ES-I3 (cell line): ENCODE results near the gene LNPK.
"Not testable (repeated sequence)": the region's sequence is repeated elsewhere in the genome, so short reads cannot be mapped to it uniquely, and the experiment has no call there.

Source experiments
- H3K36me3 ChIP-seq: 2 replicates; pipeline ENCODE4 v1.6.1; 2013; ENCODE audit warnings: mild to moderate bottlenecking, low read length, control low read depth, moderate library complexity; ENCODE audit not compliant: insufficient read depth
- H3K4me1 ChIP-seq: 2 replicates; pipeline ENCODE4 v1.6.1; 2013; ENCODE audit warnings: mild to moderate bottlenecking, control low read depth, low read length; ENCODE audit not compliant: insufficient read depth
- H3K9ac ChIP-seq: 2 replicates; pipeline ENCODE4 v1.6.1; 2013; ENCODE audit warnings: low read depth, mild to moderate bottlenecking, low read length, moderate library complexity
- H3K9me3 ChIP-seq: 2 replicates; pipeline ENCODE4 v1.6.1; 2013; ENCODE audit warnings: mild to moderate bottlenecking, low read length, moderate library complexity; ENCODE audit not compliant: control insufficient read depth, insufficient read depth

LNPK gene

DNA sequence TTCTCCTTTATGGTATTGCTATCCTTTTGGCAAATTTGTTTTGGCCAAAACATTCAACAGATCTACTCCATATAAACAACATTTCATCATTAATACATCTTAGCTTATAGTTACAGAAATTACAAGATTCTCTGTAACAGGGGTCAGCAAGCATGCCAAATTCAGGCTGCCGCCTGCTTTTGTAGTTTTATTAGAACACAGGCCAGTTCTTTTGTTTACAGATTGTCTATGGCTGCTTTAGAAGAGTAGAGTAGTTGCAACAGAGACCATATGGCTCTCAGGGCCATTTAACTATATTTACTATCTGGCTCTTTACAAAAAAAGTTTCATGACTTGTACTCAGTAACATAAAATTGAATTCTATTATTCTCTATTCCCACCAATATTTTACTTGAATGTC, 53.9 kb downstream of the LNPK start:
- H3K4me1 ChIP-seq, result no peaks in the 10 kb centered on the region
- no peaks in the 10 kb centered on the region; the same call in 1 of the 2 replicates for H3K9me3 ChIP-seq
- no peak overlapping the region for H3K9ac ChIP-seq
- H3K36me3 ChIP-seq, result no peaks in the 10 kb centered on the region

DNA sequence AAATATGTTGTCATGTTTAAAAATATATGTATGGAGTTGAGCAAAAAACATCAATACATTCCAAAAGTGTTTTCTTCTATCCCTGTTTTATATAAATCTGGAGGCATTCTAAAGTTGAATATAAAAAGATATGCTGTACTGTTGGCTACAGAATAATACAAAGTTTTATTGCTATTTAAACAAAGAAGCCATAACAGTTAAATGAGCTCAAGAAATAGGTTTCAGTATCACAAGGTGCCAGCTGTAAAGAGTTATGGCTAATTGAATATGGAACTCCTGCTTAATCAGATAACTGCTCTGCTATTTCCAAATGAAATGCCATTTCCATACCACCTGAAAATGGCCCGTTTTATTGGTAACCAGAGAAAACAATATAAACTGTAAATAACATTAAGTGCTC, 55.0 kb downstream of the LNPK start:
- H3K36me3 ChIP-seq, result no peaks in the 10 kb centered on the region
- no peaks in the 10 kb centered on the region; the same call in 1 of the 2 replicates for H3K9me3 ChIP-seq
- no peak overlapping the region for H3K9ac ChIP-seq
- H3K4me1 ChIP-seq, result no peaks in the 10 kb centered on the region

GRCh38 chr2:175941699-175942098, 60.4 kb downstream of the LNPK start:
- H3K9me3 ChIP-seq, result no peaks in the 10 kb centered on the region
- no peaks in the 10 kb centered on the region for H3K4me1 ChIP-seq
- no peaks in the 10 kb centered on the region for H3K36me3 ChIP-seq
- H3K9ac ChIP-seq, result no peak overlapping the region

GRCh38 chr2:175937216-175937615, 64.9 kb downstream of the LNPK start:
- no peak overlapping the region for H3K9ac ChIP-seq
- no peaks in the 10 kb centered on the region for H3K36me3 ChIP-seq
- no peaks in the 10 kb centered on the region for H3K4me1 ChIP-seq
- H3K9me3 ChIP-seq, result no peaks in the 10 kb centered on the region

DNA sequence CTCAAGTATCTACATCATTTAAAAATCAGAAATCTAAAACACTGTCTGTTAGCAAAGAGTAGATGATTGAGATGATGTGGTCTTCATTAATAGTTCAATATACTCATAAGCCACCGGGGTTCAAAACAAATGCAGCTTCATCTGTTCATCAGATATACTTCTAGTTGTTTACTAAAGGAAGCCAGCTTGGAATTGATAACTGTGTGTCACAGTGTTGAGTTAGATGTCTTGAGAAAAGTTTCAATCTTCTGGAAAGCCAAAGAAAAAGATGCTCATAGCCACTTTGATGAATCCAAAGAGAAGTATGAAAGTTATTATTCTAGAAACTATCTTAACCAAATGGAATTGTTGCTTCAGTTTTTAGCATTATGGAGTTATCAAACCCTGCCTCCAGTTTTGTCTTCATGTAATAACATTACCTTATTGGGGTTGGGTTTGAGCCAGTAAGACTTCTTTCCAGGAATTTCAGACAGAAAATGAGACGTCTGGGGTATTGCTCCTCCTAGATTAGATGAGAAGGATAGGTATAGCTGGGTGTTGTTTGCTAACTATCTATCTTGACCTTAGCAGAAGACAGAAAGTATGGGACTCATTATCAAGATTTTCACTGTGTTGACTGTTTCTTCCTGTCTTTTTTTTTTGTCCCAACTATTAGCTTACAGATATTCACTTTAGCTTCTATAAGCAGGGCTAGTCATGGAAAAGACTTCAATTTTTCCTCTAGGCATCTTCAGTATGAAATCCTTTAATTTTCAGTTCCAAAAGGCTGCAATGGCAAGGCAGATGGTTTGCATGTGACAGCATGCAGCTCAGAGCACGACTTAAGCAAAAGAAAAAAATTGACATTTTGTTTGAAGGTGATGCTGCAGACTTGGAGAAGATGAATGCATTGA, 66.5 kb downstream of the LNPK start:
- Histone ChIP-seq H3K36me3 (no peaks in the 10 kb centered on the region), H3K9me3 (no peaks in the 10 kb centered on the region), H3K9ac (no peak overlapping the region), H3K4me1 (no peaks in the 10 kb centered on the region)

DNA sequence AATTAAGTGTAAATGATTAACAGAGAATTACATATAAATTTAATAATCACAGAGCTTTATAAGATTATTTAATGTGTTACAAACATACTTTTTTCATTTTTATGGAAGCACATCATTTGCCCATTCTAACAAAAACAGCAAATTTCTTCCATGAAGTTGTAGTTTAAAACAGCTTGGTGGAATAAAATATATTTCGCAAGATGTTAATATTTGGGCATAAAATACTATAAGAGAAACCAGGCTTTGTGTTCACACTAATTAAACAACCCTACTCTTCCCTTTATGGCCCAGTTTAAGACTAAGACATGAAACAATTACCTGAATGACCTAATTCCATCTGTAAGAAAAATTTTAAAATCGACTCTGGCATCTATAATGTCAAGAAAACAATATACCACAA, 69.4 kb downstream of the LNPK start:
- Histone ChIP-seq H3K4me1 (no peaks in the 10 kb centered on the region), H3K9me3 (no peaks in the 10 kb centered on the region), H3K9ac (no peak overlapping the region), H3K36me3 (no peaks in the 10 kb centered on the region)

DNA sequence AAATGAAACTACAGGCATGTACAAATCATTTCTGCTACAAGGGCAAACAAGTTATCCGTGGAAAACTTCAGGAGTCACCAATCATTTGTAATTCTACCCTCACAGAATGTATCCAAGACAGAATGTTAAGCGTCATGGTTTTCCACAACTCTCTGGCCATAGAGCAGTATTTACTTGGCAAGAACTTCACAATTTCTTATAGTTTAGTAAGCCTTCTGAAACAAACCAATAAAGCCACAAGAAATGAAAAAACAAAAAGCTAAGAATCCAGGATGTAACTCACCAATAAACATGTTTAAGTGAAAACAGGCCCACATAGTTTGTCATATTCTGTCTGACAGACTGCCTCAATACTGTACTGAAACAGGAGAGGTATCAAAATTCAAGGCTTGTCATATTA, 70.3 kb downstream of the LNPK start:
- Histone ChIP-seq H3K9ac (no peak overlapping the region), H3K36me3 (no peaks in the 10 kb centered on the region)

GRCh38 chr2:175930504-175930903, 71.6 kb downstream of the LNPK start:
- H3K36me3 ChIP-seq, result no peaks in the 10 kb centered on the region
- no peak overlapping the region for H3K9ac ChIP-seq
- H3K9me3 ChIP-seq, result no peaks in the 10 kb centered on the region
- H3K4me1 ChIP-seq, result no peaks in the 10 kb centered on the region

More for the DNA sequence above, 70.3 kb downstream of the LNPK start:
- no peaks in the 10 kb centered on the region for H3K4me1 ChIP-seq
- H3K9me3 ChIP-seq, result no peaks in the 10 kb centered on the region

DNA sequence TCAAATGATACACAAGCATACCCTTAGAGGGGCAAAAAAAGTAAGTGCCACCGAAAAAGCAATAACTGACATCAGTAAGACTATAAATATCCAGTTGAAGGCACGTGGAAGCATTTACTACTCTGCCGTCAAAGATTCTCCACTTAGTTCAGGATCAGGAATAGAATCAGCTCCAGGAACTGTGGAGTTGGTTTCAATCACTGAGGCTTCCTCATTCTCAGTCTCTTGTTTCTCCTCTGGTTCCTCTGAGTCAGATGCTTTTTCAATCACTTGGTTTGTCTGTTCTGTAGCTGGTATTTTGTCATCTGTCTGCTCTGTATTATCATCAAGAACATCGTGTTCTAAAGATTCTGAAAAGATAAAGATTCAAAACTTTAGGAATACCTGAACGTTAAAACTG, 72.2 kb downstream of the LNPK start:
- Histone ChIP-seq H3K9ac (no peak overlapping the region), H3K36me3 (no peaks in the 10 kb centered on the region), H3K4me1 (no peaks in the 10 kb centered on the region), H3K9me3 (no peaks in the 10 kb centered on the region)

GRCh38 chr2:175926272-175926671, 75.8 kb downstream of the LNPK start:
- Histone ChIP-seq H3K9ac (no peak overlapping the region), H3K9me3 (no peaks in the 10 kb centered on the region), H3K4me1 (no peaks in the 10 kb centered on the region), H3K36me3 (no peaks in the 10 kb centered on the region)

DNA sequence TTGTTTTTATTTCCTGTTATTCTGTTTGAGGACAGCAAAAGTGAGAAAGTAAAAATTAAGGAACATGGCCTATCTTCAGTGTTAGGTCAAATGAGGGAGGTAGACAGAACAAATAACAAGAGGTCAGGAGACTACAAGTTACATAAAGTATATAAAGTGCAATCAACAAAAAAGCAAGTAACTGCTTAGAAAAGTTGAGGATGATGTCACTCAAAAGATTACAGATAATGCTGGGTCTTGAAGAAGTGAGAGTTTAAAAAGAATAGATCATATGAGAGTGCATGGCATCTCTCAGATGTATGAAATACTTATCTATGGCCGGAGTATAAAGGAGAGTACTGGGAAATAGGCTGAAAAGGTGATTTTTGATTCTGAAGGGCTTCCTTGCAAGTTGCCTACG, 79.9 kb downstream of the LNPK start:
- Histone ChIP-seq H3K9ac (no peak overlapping the region), H3K4me1 (no peaks in the 10 kb centered on the region), H3K36me3 (no peaks in the 10 kb centered on the region), H3K9me3 (no peaks in the 10 kb centered on the region)

- Histone ChIP-seq H3K4me1 (no peaks in the 10 kb centered on the region), H3K36me3 (no peaks in the 10 kb centered on the region), H3K9me3 (no peaks in the 10 kb centered on the region), H3K9ac (no peak overlapping the region)
These were observed 83.1 kb downstream of the LNPK start for GRCh38 chr2:175918935-175919334.

- H3K9me3 ChIP-seq, result no peaks in the 10 kb centered on the region
These were observed 87.2 kb downstream of the LNPK start for GRCh38 chr2:175914846-175915245.

GRCh38 chr2:175913849-175914743, 88.0 kb downstream of the LNPK start:
- H3K9ac ChIP-seq, H3K4me1 ChIP-seq, H3K36me3 ChIP-seq, H3K9me3 ChIP-seq: not testable (repeated sequence)

More at GRCh38 chr2:175914846-175915245, 87.2 kb downstream of the LNPK start:
- Histone ChIP-seq H3K36me3 (no peaks in the 10 kb centered on the region), H3K9ac (no peak overlapping the region), H3K4me1 (no peaks in the 10 kb centered on the region)

- H3K36me3 ChIP-seq, H3K9ac ChIP-seq, H3K9me3 ChIP-seq, H3K4me1 ChIP-seq: not testable (repeated sequence)
These were observed 88.8 kb downstream of the LNPK start for GRCh38 chr2:175913267-175913666.
